Esophagus muscularis mucosa (tissue), 4 donors: ENCODE measurements around the gene ADISSP. TPM values are rescaled to one million over a fixed set of nuclear protein-coding genes. Genes with fewer than 3 reads are reported as not detected.

ENCODE experiments used
- DNase-seq: peaks from one replicate; pipeline ENCODE4 v3.0.0-alpha.2; 2017; ENCODE audit errors: extremely low spot score
- H3K27ac ChIP-seq, 4 donors: fragments of 200-600 bp; sonication (generic); replicated peaks in 1 of 4; 1 replicate in 3 of 4; 2 replicates in 1 of 4; pipeline ENCODE4 v1.5.1; 2016 to 2019; ENCODE audit warnings: mild to moderate bottlenecking in 1 of 4
- H3K27me3 ChIP-seq, 4 donors: fragments of 200-600 bp; sonication (generic); one replicate each; pipeline versions ENCODE4 v1.5.1 to v1.6.0; 2016 to 2019
- H3K36me3 ChIP-seq, 4 donors: fragments of 200-600 bp; sonication (generic); one replicate each; pipeline ENCODE4 v1.5.1; 2016 to 2019
- H3K4me1 ChIP-seq, 4 donors: fragments of 200-600 bp; sonication (generic); one replicate each; pipeline ENCODE4 v1.5.1; 2016 to 2019
- H3K4me3 ChIP-seq, 4 donors: fragments of 200-600 bp; sonication (generic); 1 replicate in 2 of 4; 2 replicates in 2 of 4; pipeline ENCODE4 v1.5.1; 2016 to 2019; ENCODE audit warnings: mild to moderate bottlenecking in 4 of 4, moderate library complexity in 1 of 4
- H3K9me3 ChIP-seq, 4 donors: fragments of 200-600 bp; sonication (generic); 1 replicate in 3 of 4; 2 replicates in 1 of 4; pipeline ENCODE4 v1.5.1; 2016 to 2019
- EP300 ChIP-seq: sonication (generic); formaldehyde crosslinking; IDR thresholded peaks from one replicate; pipeline ENCODE4 v1.6.1; 2017; ENCODE audit warnings: antibody characterized with exemption
- POLR2A ChIP-seq: fragments of 450-650 bp; IDR thresholded peaks from one replicate; pipeline ENCODE4 v1.6.1; 2017; ENCODE audit warnings: antibody characterized with exemption, moderate library complexity, mild to moderate bottlenecking, low read depth
- POLR2AphosphoS5 ChIP-seq, 2 donors: sonication (generic); formaldehyde crosslinking; IDR thresholded peaks; one replicate each; pipeline ENCODE4 v1.6.1; 2017; ENCODE audit warnings: antibody characterized with exemption in 2 of 2
- WGBS: methylation state at CpG from one replicate; pipeline ENCODE4 v1.1.5; 2018; 5-methylcytosine and 5-hydroxymethylcytosine counted together
- intact Hi-C: fragments of 100-400 bp; cut with DNase I; formaldehyde crosslinking; loops from one replicate; pipeline ENCODE4 v1.15.1; 2023
- total RNA-seq, 4 donors: library from RNA; depleted of rRNA; stranded (reverse); fragments of >200 nt; gene quantifications; one replicate each; pipeline versions ENCODE4 v1.1.0 to v1.2.1, GENCODE V29; 2016
- TF ChIP-seq, protein P1 (sequence below), 3 experiments: fragments of 200-600 bp in 2 of 3; fragments of 450-650 bp in 1 of 3; sonication (generic) in 2 of 3; IDR thresholded peaks; one replicate each; pipeline ENCODE4 v1.5.1; 2017 to 2019; ENCODE audit warnings: antibody characterized with exemption in 3 of 3, mild to moderate bottlenecking in 2 of 3, moderate library complexity in 1 of 3

The ADISSP gene
- total RNA-seq, 4 donors from 2014 or later: 56.5 to 96.1 (median 73.6) TPM

GRCh38 chr20:3735768-3736167, 31.8 kb downstream of the ADISSP start:
- intact Hi-C loops: no loop called here

GRCh38 chr20:3734111-3734843, 33.3 kb downstream of the ADISSP start:
- peaks cover 0 to 20% (median 0%) of the 10 kb centered on the region in 4 donors for H3K36me3 ChIP-seq
- WGBS: 67% methylated on average over 12 of the region's 12 CpGs
- intact Hi-C loops: no loop called here
- no peak for DNase-seq
- H3K27me3 ChIP-seq: peaks cover 0 to 47% (median 3%) of the 10 kb centered on the region in 4 donors
- H3K4me3 ChIP-seq: peak overlapping the region; percentile 45 to 64 (median 54)
- peaks cover 35 to 60% (median 42%) of the 10 kb centered on the region in 4 donors for H3K4me1 ChIP-seq
- no peaks in the 10 kb centered on the region for H3K9me3 ChIP-seq
- TF ChIP-seq POLR2A (no peak), EP300 (no peak), POLR2AphosphoS5 (IDR thresholded peaks at IDR 0.05) (peak; percentile 10 to 15)
- peak overlapping the region; percentile 65 to 76 (median 68) for H3K27ac ChIP-seq

More at GRCh38 chr20:3735768-3736167, 31.8 kb downstream of the ADISSP start:
- no peak for TF ChIP-seq POLR2AphosphoS5 (IDR thresholded peaks at IDR 0.05)
- TF ChIP-seq EP300: no peak
- TF ChIP-seq POLR2A: no peak
- TF ChIP-seq, protein P1, sequence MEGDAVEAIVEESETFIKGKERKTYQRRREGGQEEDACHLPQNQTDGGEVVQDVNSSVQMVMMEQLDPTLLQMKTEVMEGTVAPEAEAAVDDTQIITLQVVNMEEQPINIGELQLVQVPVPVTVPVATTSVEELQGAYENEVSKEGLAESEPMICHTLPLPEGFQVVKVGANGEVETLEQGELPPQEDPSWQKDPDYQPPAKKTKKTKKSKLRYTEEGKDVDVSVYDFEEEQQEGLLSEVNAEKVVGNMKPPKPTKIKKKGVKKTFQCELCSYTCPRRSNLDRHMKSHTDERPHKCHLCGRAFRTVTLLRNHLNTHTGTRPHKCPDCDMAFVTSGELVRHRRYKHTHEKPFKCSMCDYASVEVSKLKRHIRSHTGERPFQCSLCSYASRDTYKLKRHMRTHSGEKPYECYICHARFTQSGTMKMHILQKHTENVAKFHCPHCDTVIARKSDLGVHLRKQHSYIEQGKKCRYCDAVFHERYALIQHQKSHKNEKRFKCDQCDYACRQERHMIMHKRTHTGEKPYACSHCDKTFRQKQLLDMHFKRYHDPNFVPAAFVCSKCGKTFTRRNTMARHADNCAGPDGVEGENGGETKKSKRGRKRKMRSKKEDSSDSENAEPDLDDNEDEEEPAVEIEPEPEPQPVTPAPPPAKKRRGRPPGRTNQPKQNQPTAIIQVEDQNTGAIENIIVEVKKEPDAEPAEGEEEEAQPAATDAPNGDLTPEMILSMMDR (IDR thresholded peaks at IDR 0.05): no peak
- WGBS: 92% methylated on average over 4 of the region's 4 CpGs
- no peaks in the 10 kb centered on the region for H3K9me3 ChIP-seq
- no peak overlapping the region for H3K4me3 ChIP-seq
- peaks cover 0 to 30% (median 0%) of the 10 kb centered on the region in 4 donors for H3K36me3 ChIP-seq
- peaks cover 38 to 63% (median 51%) of the 10 kb centered on the region in 4 donors for H3K4me1 ChIP-seq
- no peak overlapping the region for H3K27ac ChIP-seq
- H3K27me3 ChIP-seq: peaks cover 0 to 32% (median 3%) of the 10 kb centered on the region in 4 donors
- DNase-seq: no peak

- no peak for TF ChIP-seq POLR2A
- TF ChIP-seq POLR2AphosphoS5 (IDR thresholded peaks at IDR 0.05): no peak
- Histone ChIP-seq H3K36me3 (peaks cover 0 to 20% (median 0%) of the 10 kb centered on the region in 4 donors), H3K4me1 (peaks cover 43 to 56% (median 49%) of the 10 kb centered on the region in 4 donors), H3K27ac (peak overlapping the region; percentile 65 to 76 (median 68)), H3K9me3 (no peaks in the 10 kb centered on the region), H3K27me3 (peaks cover 0 to 54% (median 3%) of the 10 kb centered on the region in 4 donors), H3K4me3 (peak overlapping the region; percentile 45 to 64 (median 54))
- WGBS: 79% methylated on average over 18 of the region's 20 CpGs
- intact Hi-C loops: no loop called here
- no peak for DNase-seq
Measured at GRCh38 chr20:3733119-3733995, 34.2 kb downstream of the ADISSP start.

DNA sequence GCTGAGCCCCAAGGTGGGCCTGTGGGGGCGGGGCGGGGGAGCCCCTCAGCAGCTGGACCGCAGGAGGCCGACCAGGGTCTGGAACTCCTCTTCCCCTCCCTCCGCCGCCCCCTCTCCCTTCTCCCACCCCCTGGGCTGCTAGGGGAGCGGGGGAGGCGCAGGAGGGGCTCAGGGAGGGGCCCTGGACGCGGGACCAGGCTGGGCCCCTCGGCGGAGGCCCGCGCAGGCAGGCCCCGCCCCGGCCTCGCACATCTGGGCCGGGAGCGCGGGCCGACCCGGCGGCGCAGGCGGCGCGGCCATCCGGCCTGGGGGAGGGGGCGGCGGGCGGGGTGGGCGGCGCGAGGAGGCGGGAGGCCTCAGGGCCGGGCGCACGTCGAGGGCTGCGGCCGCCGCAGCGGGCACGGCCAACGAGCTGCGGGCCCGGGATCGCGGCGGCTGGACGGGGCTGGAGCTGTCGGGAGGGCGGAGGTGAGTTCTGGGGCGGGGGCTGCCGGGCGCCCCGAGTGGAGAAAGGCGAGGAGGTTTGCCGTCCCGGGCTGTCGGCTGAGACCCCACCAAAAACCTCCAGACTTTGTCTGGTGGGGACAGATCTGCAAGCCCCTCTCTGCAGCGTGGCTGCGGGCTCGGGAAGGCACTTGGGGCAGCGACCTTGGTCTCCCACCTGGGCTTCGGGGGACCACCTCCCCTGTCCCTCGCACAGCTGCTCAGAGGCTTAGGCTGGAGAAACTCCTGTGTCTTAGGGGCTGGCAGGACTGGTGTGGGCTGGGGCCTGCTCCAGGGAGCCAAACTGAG, 35.0 kb downstream of the ADISSP start, which contains the start of gene HSPA12B:
Gene HSPA12B (plus strand): TSS at position 359 of the 792 bp plus-strand sequence. CDS start 5,990 bp downstream, outside the sequence.
- H3K4me1 ChIP-seq: peaks cover 43 to 58% (median 51%) of the 10 kb centered on the region in 4 donors
- intact Hi-C loops: no loop called here
- H3K9me3 ChIP-seq: no peaks in the 10 kb centered on the region
- DNase-seq: no peak
- no peak for TF ChIP-seq EP300
- no peak for TF ChIP-seq POLR2AphosphoS5 (IDR thresholded peaks at IDR 0.05)
- TF ChIP-seq, protein P1 (IDR thresholded peaks at IDR 0.05): no peak
- TF ChIP-seq POLR2A: no peak
- H3K36me3 ChIP-seq: peaks cover 0 to 20% (median 0%) of the 10 kb centered on the region in 4 donors
- H3K4me3 ChIP-seq: peak within 1 kb of the TSS; percentile 45 to 64 (median 54)
- WGBS: 30% methylated on average over 4 of the region's 67 CpGs
- peak within 1 kb of the TSS; percentile 65 to 76 (median 68) for H3K27ac ChIP-seq
- H3K27me3 ChIP-seq: peaks cover 0 to 54% (median 3%) of the 10 kb centered on the region in 4 donors

- no peak for TF ChIP-seq EP300
- no peak for TF ChIP-seq POLR2A
- no peak for TF ChIP-seq POLR2AphosphoS5 (IDR thresholded peaks at IDR 0.05)
- TF ChIP-seq, protein P1 (IDR thresholded peaks at IDR 0.05): no peak
- Histone ChIP-seq H3K4me1 (peaks cover 48 to 63% (median 57%) of the 10 kb centered on the region in 4 donors), H3K4me3 (peak overlapping the region; percentile 45 to 64 (median 54)), H3K9me3 (no peaks in the 10 kb centered on the region), H3K36me3 (peaks cover 0 to 14% (median 0%) of the 10 kb centered on the region in 4 donors), H3K27me3 (peaks cover 0 to 54% (median 3%) of the 10 kb centered on the region in 4 donors), H3K27ac (peak overlapping the region; percentile 65 to 76 (median 68))
- WGBS: 93% methylated on average over 9 of the region's 16 CpGs
- intact Hi-C loops: no loop called here
- DNase-seq: no peak
Measured at GRCh38 chr20:3731944-3732326, 35.6 kb downstream of the ADISSP start.
